ACC112 (cell line): ENCODE data around the gene RNF212B.
"Not testable (repeated sequence)": the region's sequence is repeated elsewhere in the genome, so short reads cannot be mapped to it uniquely, and the experiment has no call there.

ENCODE experiments used
- H2AFZ ChIP-seq: fragments of 200-600 bp; sonication (generic); one replicate; pipeline ENCODE4 v1.6.0; 2017; ENCODE audit warnings: antibody characterized with exemption, low read length; ENCODE audit not compliant: unreplicated experiment
- H3K27ac ChIP-seq: fragments of 200-600 bp; sonication (generic); 2 replicates; pipeline ENCODE4 v1.5.1; 2014; ENCODE audit warnings: low read depth, mild to moderate bottlenecking, antibody characterized with exemption, low read length, moderate library complexity
- H3K27me3 ChIP-seq: fragments of 200-600 bp; sonication (generic); 2 replicates; pipeline ENCODE4 v1.6.1; 2014; ENCODE audit warnings: mild to moderate bottlenecking, antibody characterized with exemption, low read length, moderate library complexity, mixed read lengths; ENCODE audit not compliant: insufficient read depth
- H3K36me3 ChIP-seq: fragments of 200-600 bp; sonication (generic); 2 replicates; pipeline ENCODE4 v1.6.1; 2016; ENCODE audit warnings: mild to moderate bottlenecking, antibody characterized with exemption, low read length, moderate library complexity, mixed read lengths; ENCODE audit not compliant: insufficient read depth
- H3K4me1 ChIP-seq: fragments of 200-600 bp; sonication (generic); one replicate; pipeline ENCODE4 v1.6.1; 2016; ENCODE audit warnings: low read length, mixed read lengths; ENCODE audit not compliant: insufficient read depth, unreplicated experiment, control insufficient read depth
- H3K4me3 ChIP-seq: fragments of 200-600 bp; sonication (generic); 2 replicates; pipeline ENCODE4 v1.5.1; 2014; ENCODE audit warnings: mild to moderate bottlenecking, low read depth, low read length
- H3K79me2 ChIP-seq: fragments of 200-600 bp; sonication (generic); one replicate; pipeline ENCODE4 v1.6.0; 2016; ENCODE audit warnings: low read length; ENCODE audit not compliant: control insufficient read depth, unreplicated experiment, insufficient read depth

RNF212B gene

DNA sequence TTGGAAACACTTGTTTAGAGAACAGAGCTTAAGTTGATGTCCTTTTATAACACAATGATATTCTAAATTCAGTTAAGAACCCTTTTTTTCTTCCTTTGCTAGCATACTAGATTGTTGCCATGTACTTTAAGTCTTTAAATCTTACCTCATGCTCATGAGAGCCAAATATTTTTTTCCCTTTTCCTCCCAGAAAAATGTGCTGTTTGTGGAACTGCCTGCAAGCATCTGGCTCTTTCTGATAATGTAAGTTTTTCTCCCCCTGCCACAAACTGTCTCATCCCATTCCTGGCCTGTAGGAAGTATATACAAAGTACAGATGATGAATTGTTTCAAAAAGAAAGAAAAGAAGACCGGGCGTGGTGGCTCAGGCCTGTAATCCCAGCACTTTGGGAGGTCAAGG is 5.3 kb downstream of the RNF212B start:
- H3K27me3 ChIP-seq, result no peaks in the 10 kb centered on the region
- no peak overlapping the region for H2AFZ ChIP-seq
- H3K4me3 ChIP-seq, result no peak overlapping the region
- no peaks in the 10 kb centered on the region for H3K4me1 ChIP-seq
- H3K36me3 ChIP-seq, result no peaks in the 10 kb centered on the region
- no peak overlapping the region for H3K27ac ChIP-seq
- no peaks in the 10 kb centered on the region for H3K79me2 ChIP-seq

DNA sequence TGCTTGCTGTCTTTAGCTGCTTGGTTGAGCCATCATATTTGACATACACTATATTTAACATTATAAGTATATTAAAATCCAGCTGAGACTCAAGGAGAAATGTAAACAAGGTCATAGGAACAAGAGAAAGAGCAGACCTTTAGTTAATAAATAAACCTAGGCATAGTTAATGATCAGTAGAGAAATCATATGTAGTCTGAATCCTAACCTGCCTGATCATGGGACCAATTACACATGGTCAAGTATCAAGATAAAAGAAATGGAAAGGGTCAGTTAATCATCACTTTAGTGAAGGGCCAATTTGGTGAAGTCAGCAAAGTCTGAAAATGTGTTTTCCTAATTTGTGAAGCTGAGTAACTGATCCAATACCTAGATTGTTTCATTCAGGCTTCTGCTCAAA is 7.5 kb downstream of the RNF212B start:
- H3K27ac ChIP-seq, result no peak overlapping the region
- H3K4me3 ChIP-seq, result no peak overlapping the region
- no peaks in the 10 kb centered on the region for H3K27me3 ChIP-seq
- H3K79me2 ChIP-seq, result no peaks in the 10 kb centered on the region
- no peaks in the 10 kb centered on the region for H3K4me1 ChIP-seq
- no peaks in the 10 kb centered on the region for H3K36me3 ChIP-seq
- no peak overlapping the region for H2AFZ ChIP-seq

DNA sequence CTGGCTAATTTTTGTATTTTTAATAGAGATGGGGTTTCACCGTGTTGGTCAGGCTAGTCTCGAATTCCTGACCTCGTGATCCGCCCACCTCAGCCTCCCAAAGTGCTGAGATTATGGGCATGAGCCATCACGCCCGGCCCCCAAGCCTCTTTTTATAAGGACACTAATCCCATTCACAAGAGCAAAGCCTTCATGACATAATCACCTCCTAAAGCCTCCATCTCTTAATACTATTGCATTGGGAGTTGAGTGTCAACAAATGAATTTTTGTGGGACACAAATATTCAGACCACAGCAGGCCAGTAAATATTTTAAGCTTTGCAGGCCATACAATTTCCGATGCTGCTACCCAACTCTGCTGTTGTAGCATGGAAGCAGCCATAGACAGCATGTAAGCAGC is 10.9 kb downstream of the RNF212B start:
- Histone ChIP-seq H3K36me3 (no peaks in the 10 kb centered on the region), H3K79me2 (no peaks in the 10 kb centered on the region), H3K27me3 (no peaks in the 10 kb centered on the region), H2AFZ (no peak overlapping the region), H3K4me3 (no peak overlapping the region), H3K4me1 (peaks cover 12% of the 10 kb centered on the region), H3K27ac (no peak overlapping the region)

DNA sequence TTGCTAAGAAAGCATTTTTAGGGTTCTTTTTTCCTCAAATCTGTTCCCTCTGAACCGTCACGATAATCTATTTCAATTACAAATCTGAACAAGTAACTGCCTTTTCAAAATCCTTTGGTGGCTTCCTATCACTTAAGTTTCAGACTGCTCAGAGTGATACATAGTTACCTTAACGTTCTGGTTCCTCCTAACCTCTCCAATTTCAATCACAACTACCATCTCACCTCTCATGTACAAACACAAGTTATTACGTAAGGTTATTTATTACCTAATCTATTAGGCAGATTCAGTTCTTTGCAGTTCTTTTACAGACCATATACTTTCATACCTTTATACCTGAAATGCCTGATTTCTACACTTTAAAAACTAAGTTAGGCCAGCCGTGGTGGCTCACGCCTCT is 12.1 kb downstream of the RNF212B start:
- H3K36me3 ChIP-seq, result no peaks in the 10 kb centered on the region
- no peaks in the 10 kb centered on the region for H3K27me3 ChIP-seq
- H3K4me1 ChIP-seq, result peaks cover 12% of the 10 kb centered on the region
- H3K27ac ChIP-seq, result no peak overlapping the region
- H2AFZ ChIP-seq, result no peak overlapping the region
- no peak overlapping the region for H3K4me3 ChIP-seq
- no peaks in the 10 kb centered on the region for H3K79me2 ChIP-seq

DNA sequence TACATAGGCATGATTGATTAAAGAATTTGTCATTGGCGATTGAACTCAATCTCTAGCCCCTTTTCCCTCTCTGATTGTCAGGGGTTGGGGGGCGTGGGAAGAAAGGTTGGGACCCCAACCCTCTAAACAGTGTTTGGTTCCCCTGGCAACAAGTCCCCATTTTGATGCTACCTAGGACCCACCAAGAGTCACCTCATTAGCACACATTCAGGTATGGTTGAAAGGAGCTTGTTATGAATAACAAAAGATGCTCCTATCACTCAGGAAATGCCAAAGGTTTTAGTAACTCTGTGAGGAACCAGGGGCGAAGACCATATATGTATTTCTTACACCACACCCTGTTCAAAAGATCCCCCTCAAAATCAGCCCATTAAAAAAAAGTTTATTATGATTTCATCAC is 14.3 kb downstream of the RNF212B start:
- Histone ChIP-seq H3K27me3 (no peaks in the 10 kb centered on the region), H3K79me2 (no peaks in the 10 kb centered on the region)

DNA sequence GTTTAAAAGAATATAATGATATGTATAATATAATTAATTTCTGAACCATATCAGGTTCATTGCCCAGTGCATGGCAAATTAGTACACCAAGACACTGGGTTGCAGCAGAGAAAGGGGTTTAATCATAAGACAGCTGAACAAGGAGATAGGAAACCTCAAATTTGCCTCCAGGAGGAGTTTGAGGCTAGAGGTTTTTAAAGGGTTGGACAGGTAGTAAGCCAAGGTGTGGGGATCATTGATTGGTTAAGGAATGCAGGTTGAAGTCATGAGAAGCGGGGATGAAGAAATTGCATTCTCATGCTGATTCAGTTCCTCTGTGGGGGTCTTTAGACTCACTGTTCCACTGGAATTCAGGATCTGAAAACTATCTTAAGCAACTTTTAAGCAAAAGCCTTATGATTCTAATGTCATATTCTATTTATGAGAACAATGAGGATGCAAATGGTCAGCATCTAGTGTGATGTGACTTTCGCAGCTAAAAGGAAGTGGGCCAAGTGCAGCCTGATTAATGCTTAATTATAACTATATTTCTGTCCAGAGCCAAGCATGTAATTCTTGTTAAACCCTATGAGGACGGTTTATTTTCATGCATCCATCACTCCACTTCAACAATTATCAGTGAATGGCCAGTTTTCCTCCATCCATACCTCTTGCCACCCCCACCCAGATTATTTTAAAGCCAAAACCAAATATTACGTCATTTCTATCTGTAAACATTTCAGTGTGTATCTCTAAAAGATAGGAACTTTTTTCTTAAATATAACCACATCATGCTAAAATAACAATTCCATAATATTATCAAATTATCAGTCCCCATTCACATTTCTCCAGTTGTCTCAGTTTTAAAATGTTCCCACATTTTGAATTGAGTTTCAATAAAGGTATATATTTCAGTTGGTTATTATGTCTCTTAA is 14.9 kb downstream of the RNF212B start:
- Histone ChIP-seq H3K79me2 (no peaks in the 10 kb centered on the region), H3K27me3 (no peaks in the 10 kb centered on the region), H3K36me3 (no peaks in the 10 kb centered on the region), H3K4me3 (no peak overlapping the region), H3K4me1 (peaks cover 12% of the 10 kb centered on the region), H3K27ac (no peak overlapping the region), H2AFZ (no peak overlapping the region)

More for the DNA sequence above, 14.3 kb downstream of the RNF212B start:
- Histone ChIP-seq H3K27ac (no peak overlapping the region), H3K4me1 (peaks cover 12% of the 10 kb centered on the region), H3K4me3 (no peak overlapping the region), H2AFZ (no peak overlapping the region), H3K36me3 (no peaks in the 10 kb centered on the region)

DNA sequence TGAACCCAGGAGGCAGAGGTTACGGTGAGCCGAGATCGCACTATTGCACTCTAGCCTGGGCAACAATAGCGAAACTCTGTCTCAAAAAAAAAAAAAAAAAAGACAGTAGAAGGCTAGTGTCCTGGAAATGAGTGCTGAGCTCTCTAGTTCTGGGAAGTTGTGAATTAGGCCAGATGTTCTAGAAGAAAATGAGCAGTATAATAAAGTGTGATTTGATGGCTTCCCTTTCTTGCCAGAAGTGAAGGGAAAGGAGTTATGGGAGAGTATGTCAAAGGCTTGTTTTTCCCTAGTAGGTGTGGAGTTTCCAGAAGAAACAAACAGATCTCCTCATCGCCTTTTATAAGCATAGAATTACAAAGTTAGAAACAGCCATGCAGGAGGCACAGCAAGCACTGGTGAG is 20.5 kb downstream of the RNF212B start:
- Histone ChIP-seq H3K36me3 (no peaks in the 10 kb centered on the region), H2AFZ (no peak overlapping the region), H3K27ac (no peak overlapping the region), H3K4me1 (no peaks in the 10 kb centered on the region), H3K4me3 (no peak overlapping the region), H3K79me2 (no peaks in the 10 kb centered on the region), H3K27me3 (peaks cover 6% of the 10 kb centered on the region; the same call in 1 of the 2 replicates)

DNA sequence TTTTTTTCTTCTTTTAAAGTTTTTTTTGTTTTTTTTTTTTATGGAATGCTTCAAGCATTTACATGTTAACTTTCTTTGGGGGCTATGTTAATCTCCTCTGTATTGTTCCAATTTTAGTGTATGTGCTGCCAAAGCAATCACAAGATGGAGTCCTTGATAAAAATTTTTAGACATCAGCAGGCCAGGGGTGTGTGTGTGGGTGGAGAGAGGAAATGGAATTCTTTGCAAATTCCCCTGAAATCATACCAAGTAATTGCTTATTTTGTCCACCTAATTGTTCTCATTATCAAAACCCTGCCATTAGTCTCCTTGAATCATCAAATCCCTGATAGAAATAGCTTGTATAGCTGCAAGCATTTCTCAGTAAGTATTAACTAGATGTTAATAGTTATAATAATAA is 21.7 kb downstream of the RNF212B start:
- H3K79me2 ChIP-seq, result no peaks in the 10 kb centered on the region
- peaks cover 6% of the 10 kb centered on the region; the same call in 1 of the 2 replicates for H3K27me3 ChIP-seq
- H3K27ac ChIP-seq, result no peak overlapping the region

DNA sequence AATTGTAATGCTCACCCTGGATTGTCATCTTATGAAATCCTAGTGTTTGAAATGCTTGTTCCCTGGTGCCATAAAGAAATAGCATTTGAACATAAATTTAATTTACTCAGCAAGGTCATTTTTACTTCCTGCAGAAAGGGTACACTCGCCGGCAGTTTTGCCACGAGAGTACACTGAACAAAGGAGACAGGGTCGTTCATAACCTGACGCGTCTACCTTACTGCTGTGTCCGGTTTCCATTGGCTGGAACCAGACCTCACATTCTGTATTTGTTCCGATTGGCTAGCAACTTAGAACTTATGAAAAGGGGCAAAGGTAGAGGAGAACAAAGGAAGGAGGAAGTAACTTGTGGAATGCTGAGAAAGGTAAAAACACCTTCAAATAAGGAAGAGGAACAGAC is 23.1 kb downstream of the RNF212B start:
- H3K36me3 ChIP-seq, H3K27ac ChIP-seq, H2AFZ ChIP-seq, H3K27me3 ChIP-seq, H3K79me2 ChIP-seq, H3K4me3 ChIP-seq, H3K4me1 ChIP-seq: not testable (repeated sequence)

More for the DNA sequence above, 21.7 kb downstream of the RNF212B start:
- no peak overlapping the region for H2AFZ ChIP-seq
- H3K4me3 ChIP-seq, result no peak overlapping the region
- H3K4me1 ChIP-seq, result no peaks in the 10 kb centered on the region
- H3K36me3 ChIP-seq, result no peaks in the 10 kb centered on the region

DNA sequence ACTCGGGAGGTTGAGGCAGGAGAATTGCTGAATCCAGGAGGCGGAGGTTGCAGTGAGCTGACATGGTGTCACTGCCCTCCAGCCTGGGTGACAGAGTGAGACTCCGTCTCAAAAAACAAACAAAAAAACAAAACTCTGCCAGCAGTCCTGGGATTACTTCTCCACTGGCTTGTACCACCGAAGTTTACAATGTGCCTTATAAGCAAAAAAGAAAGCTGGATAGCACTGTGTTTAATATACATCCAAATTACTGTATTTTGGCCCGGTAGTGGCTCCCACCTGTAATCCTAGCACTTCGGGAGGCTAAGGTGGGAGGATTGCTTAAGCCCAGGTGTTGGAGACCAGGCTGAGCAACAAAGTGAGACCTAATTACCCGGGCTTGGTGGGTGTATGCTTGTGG is 31.5 kb downstream of the RNF212B start:
- Histone ChIP-seq H3K4me3 (no peak overlapping the region), H3K4me1 (no peaks in the 10 kb centered on the region), H3K27me3 (no peaks in the 10 kb centered on the region), H3K27ac (no peak overlapping the region), H2AFZ (no peak overlapping the region), H3K79me2 (no peaks in the 10 kb centered on the region), H3K36me3 (no peaks in the 10 kb centered on the region)

DNA sequence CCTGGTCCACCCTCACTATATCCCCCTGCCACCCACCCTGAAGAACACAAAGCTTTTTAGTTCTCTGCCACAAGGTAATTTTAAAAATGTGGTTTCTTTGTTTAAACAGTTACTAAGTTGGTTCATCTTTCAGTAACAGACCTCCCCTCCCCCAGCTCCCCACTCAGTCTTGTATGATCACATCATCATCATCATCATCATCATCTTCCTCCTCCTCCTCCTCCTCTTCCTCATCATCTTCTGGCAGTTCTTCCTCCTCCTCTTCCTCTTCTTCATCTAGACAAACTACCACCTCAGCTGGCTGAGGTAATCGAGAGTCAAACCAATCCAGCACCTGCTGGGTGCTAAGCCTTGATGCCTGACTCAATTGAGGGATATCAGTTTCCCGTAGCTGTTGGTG is 37.7 kb downstream of the RNF212B start:
- no peak overlapping the region for H2AFZ ChIP-seq
- no peak overlapping the region for H3K4me3 ChIP-seq
- no peaks in the 10 kb centered on the region for H3K27me3 ChIP-seq
- H3K4me1 ChIP-seq, result peaks cover 2% of the 10 kb centered on the region
- no peak overlapping the region for H3K27ac ChIP-seq
- H3K79me2 ChIP-seq, result peaks cover 3% of the 10 kb centered on the region
- peaks cover 8% of the 10 kb centered on the region; the same call in 1 of the 2 replicates for H3K36me3 ChIP-seq
